Measurements from ENCODE around the gene TICAM2. TPM values are rescaled to one million over a fixed set of nuclear protein-coding genes. Genes with fewer than 3 reads are reported as not detected.

The TICAM2 gene
- total and polyA plus RNA-seq, 2 of the 8 experiments (the other 6 are each of a cell fraction or from before 2014, with no cell fraction given): 0.02 TPM; not detected in 1

DNA sequence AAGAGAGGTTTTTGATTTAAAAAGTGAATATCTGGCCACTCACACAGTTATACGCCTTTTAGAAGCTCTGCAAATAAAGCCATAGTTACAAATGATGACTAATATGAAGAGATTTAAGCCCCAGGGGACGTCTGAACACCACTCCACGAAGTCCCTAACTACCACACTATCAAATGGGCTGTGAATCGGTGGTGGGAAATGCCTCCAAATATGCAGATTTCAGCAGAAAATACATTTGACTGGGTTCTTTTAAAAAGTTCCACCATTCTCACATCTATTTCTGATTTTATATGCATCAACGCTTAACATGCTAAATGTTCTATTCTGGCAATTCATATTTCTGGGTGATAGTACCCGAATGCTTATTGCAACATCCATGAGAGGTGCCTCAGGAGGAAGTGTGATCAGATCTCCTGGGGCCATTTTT lies 22.5 kb downstream of the TICAM2 start:
- DNase-seq (ENCODE audit: low read depth in 1 of 2, low spot score in 2 of 2): no peak
- CTCF ChIA-PET (ENCODE audit: partially characterized antibody): no interaction called here
- TF ChIP-seq EP300 (IDR thresholded peaks at IDR 0.05; ENCODE audit: borderline replicate concordance in 1 of 2, low read depth in 2 of 2, low read length in 2 of 2) (no peak), SUZ12 (IDR thresholded peaks at IDR 0.05; ENCODE audit: low read length) (no peak), SP1 (IDR thresholded peaks at IDR 0.05; ENCODE audit: low read depth, low read length) (no peak), GABPA (IDR thresholded peaks at IDR 0.05; ENCODE audit: borderline replicate concordance, insufficient read depth, low read length) (no peak), KDM4A (IDR thresholded peaks at IDR 0.05; ENCODE audit: low read depth, low read length, severe bottlenecking) (no peak), ZNF274 (IDR thresholded peaks at IDR 0.05; ENCODE audit: borderline replicate concordance, extremely low read depth, low read length) (no peak), USF2 (IDR thresholded peaks at IDR 0.05; ENCODE audit: low read length) (no peak), EZH2 (IDR thresholded peaks at IDR 0.05; ENCODE audit: low read depth, low read length, severe bottlenecking) (no peak), SIRT6 (IDR thresholded peaks at IDR 0.05; ENCODE audit: low read length) (no peak), POLR2AphosphoS5 (IDR thresholded peaks at IDR 0.05; ENCODE audit: low read depth, low read length) (no peak), ASH2L (IDR thresholded peaks at IDR 0.05; ENCODE audit: low read length) (no peak), TEAD4 (IDR thresholded peaks at IDR 0.05; ENCODE audit: low read depth, low read length) (no peak), SP4 (IDR thresholded peaks at IDR 0.05; ENCODE audit: low read length) (no peak)
- TF ChIP-seq, protein P1, sequence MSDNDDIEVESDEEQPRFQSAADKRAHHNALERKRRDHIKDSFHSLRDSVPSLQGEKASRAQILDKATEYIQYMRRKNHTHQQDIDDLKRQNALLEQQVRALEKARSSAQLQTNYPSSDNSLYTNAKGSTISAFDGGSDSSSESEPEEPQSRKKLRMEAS (IDR thresholded peaks at IDR 0.05): no peak

More for the DNA sequence above, 22.5 kb downstream of the TICAM2 start:
- H3K27ac ChIP-seq (ENCODE audit: low read depth, low read length): no peak overlapping the region
- no peaks in the 10 kb centered on the region for H4K20me1 ChIP-seq (replicated peaks in 1 of 2; ENCODE audit: control insufficient read depth in 1 of 2, insufficient read depth in 2 of 2, low read length in 2 of 2)
- no peak overlapping the region for H2AFZ ChIP-seq (ENCODE audit: low read length)
- POLR2A ChIA-PET (ENCODE audit: partially characterized antibody): no interaction called here
- H3K4ac ChIP-seq (replicated peaks; ENCODE audit: insufficient read length, low read depth, low read length): no peak overlapping the region
- no peak overlapping the region for H3K14ac ChIP-seq (ENCODE audit: insufficient read length)
- WGBS, 2 experiments (ENCODE audit: extremely low coverage in 1 of 2, insufficient coverage in 1 of 2, insufficient read length in 1 of 2, insufficient replicate concordance in 2 of 2, low coverage in 1 of 2, low lambda C conversion rate in 2 of 2, missing lambda C conversion rate in 1 of 2): 96% methylated on average over 6 of the region's 6 CpGs; no CpG with 5 or more reads in 1 of the 2 experiments
- H4K8ac ChIP-seq (ENCODE audit: extremely low read depth, insufficient read depth, low read length): no peak overlapping the region
- no peak overlapping the region for H2BK120ac ChIP-seq (replicated peaks; ENCODE audit: low read depth, low read length)
- H3K79me1 ChIP-seq (ENCODE audit: low read depth, low read length): no peaks in the 10 kb centered on the region
- H3K4me3 ChIP-seq (ENCODE audit: extremely low read depth in 1 of 4, insufficient read depth in 2 of 4, low read depth in 3 of 4, low read length in 4 of 4): no peak overlapping the region
- no peak overlapping the region for H4K91ac ChIP-seq (replicated peaks; ENCODE audit: insufficient read length, low read length)
- no peaks in the 10 kb centered on the region for H3K27me3 ChIP-seq (replicated peaks in 1 of 4; ENCODE audit: control insufficient read depth in 3 of 4, extremely low read depth in 1 of 4, insufficient read depth in 3 of 4, low read length in 3 of 4)
- no peak overlapping the region for H3K4me2 ChIP-seq (ENCODE audit: insufficient read depth in 1 of 2, low read depth in 2 of 2, low read length in 2 of 2)
- H3K9me3 ChIP-seq (ENCODE audit: insufficient read depth in 2 of 2, low read depth in 1 of 2, low read length in 1 of 2): no peaks in the 10 kb centered on the region
- no peak overlapping the region for H2AK5ac ChIP-seq (ENCODE audit: low read depth, low read length)
- H2BK5ac ChIP-seq (ENCODE audit: low read depth, low read length): no peak overlapping the region
- no peak overlapping the region for H3K9ac ChIP-seq (replicated peaks in 1 of 4; ENCODE audit: extremely low read depth in 1 of 4, low read depth in 3 of 4, low read length in 3 of 4)
- no peaks in the 10 kb centered on the region for H3K23me2 ChIP-seq (ENCODE audit: low read depth, low read length)
- no peak overlapping the region for H3K56ac ChIP-seq (replicated peaks; ENCODE audit: insufficient read length, low read depth, low read length)
- no peak overlapping the region for H4K5ac ChIP-seq (ENCODE audit: insufficient read length, low read depth, low read length)
- H3K36me3 ChIP-seq (ENCODE audit: control insufficient read depth in 2 of 4, insufficient read depth in 4 of 4, low read length in 3 of 4): no peaks in the 10 kb centered on the region
- H3K79me2 ChIP-seq (ENCODE audit: control insufficient read depth in 1 of 2, insufficient read depth in 2 of 2, low read length in 2 of 2): no peaks in the 10 kb centered on the region
- H2BK20ac ChIP-seq (ENCODE audit: low read length): no peak overlapping the region
- H2BK12ac ChIP-seq (ENCODE audit: low read depth, low read length): no peak overlapping the region
- no peak overlapping the region for H3K23ac ChIP-seq (ENCODE audit: insufficient read length)
- no peak overlapping the region for H2BK15ac ChIP-seq (ENCODE audit: low read length)
- H3K18ac ChIP-seq (ENCODE audit: extremely low read depth, low read length): no peak overlapping the region
- no peaks in the 10 kb centered on the region; a peak in 1 of 7 replicates for H3K4me1 ChIP-seq (replicated peaks in 1 of 4; ENCODE audit: control insufficient read depth in 3 of 4, insufficient read depth in 4 of 4, low read length in 3 of 4)
- no peak for FAIRE-seq

All from H1 (cell line).